Endodermal cell (in vitro differentiated cells): ENCODE results near the gene HYKK. TPM values are rescaled to one million over a fixed set of nuclear protein-coding genes. Genes with fewer than 3 reads are reported as not detected.

Experiments used
- DNase-seq: peaks from one replicate; pipeline ENCODE4 v3.0.0-alpha.2; 2017
- H3K27ac ChIP-seq: 2 replicates; pipeline ENCODE4 v1.5.1; 2013; ENCODE audit warnings: mild to moderate bottlenecking, low read depth, low read length, moderate library complexity
- H3K27me3 ChIP-seq: 2 replicates; pipeline ENCODE4 v1.6.1; 2013; ENCODE audit warnings: mild to moderate bottlenecking, low read length, moderate library complexity; ENCODE audit not compliant: insufficient read depth, control insufficient read depth, poor library complexity, severe bottlenecking
- H3K36me3 ChIP-seq: 2 replicates; pipeline ENCODE4 v1.7.0; 2013; ENCODE audit warnings: mild to moderate bottlenecking, low read length, moderate library complexity; ENCODE audit not compliant: control insufficient read depth, insufficient read depth
- H3K4me1 ChIP-seq: one replicate; pipeline ENCODE4 v1.7.0; 2013; ENCODE audit warnings: low read length; ENCODE audit not compliant: control insufficient read depth, insufficient read depth
- H3K4me3 ChIP-seq: 2 replicates; pipeline ENCODE4 v1.5.1; 2013; ENCODE audit warnings: mild to moderate bottlenecking, low read length, moderate library complexity
- H3K9ac ChIP-seq: 2 replicates; pipeline ENCODE4 v1.6.1; 2013; ENCODE audit warnings: mild to moderate bottlenecking, low read length, moderate library complexity; ENCODE audit not compliant: poor library complexity, severe bottlenecking; ENCODE audit errors: extremely low read depth
- H3K9me3 ChIP-seq: 2 replicates; pipeline ENCODE4 v1.6.1; 2013; ENCODE audit warnings: mild to moderate bottlenecking, low read length, moderate library complexity; ENCODE audit not compliant: control insufficient read depth
- H3K27ac Mint-ChIP-seq: 2 replicates; pipeline ENCODE4 v1.8.0; 2020; ENCODE audit warnings: mixed read lengths
- H3K27me3 Mint-ChIP-seq: 2 replicates; pipeline ENCODE4 v1.8.0; 2021; ENCODE audit warnings: mild to moderate bottlenecking, mixed read lengths; ENCODE audit not compliant: insufficient read depth
- H3K36me3 Mint-ChIP-seq: 2 replicates; pipeline ENCODE4 v1.8.0; 2020; ENCODE audit warnings: low read depth, mixed read lengths
- H3K4me1 Mint-ChIP-seq: 2 replicates; pipeline ENCODE4 v1.8.0; 2020; ENCODE audit warnings: mixed read lengths
- H3K4me3 Mint-ChIP-seq: 2 replicates; pipeline ENCODE4 v1.8.0; 2020; ENCODE audit warnings: mild to moderate bottlenecking, moderate library complexity, mixed read lengths
- H3K9me3 Mint-ChIP-seq: 2 replicates; pipeline ENCODE4 v1.8.0; 2020; ENCODE audit warnings: mild to moderate bottlenecking, mixed read lengths
- CTCF ChIP-seq: fragments of 200-600 bp; sonication (generic); conservative IDR thresholded peaks from 2 replicates; pipeline ENCODE4 v1.5.0; 2021; ENCODE audit warnings: antibody characterized with exemption, mild to moderate bottlenecking
- WGBS, 2 experiments: methylation state at CpG; one replicate each; pipeline versions ENCODE4 v1.1.5 to v1.1.7; 2013; ENCODE audit warnings: missing lambda C conversion rate in 2 of 2, mixed read lengths in 1 of 2; ENCODE audit not compliant: insufficient coverage in 1 of 2, insufficient read length in 1 of 2; 5-methylcytosine and 5-hydroxymethylcytosine counted together
- total RNA-seq, 2 donors: library from RNA; stranded (reverse); fragmentation: NEBNext Ultra II Directional in 1 of 2; extraction: Animal tissue kit (Norgen Biotek cat#: 25700) in 1 of 2; gene quantifications; 2 replicates in 1 of 2; 3 replicates in 1 of 2; pipeline ENCODE4 v1.2.1, GENCODE V29; 2021

HYKK gene
- total RNA-seq, 2 donors from 2014 or later: 3.9 to 4.2 TPM

- H3K27ac Mint-ChIP-seq: peak overlapping the region; percentile 85
Measured at GRCh38 chr15:78481917-78482316, 25.5 kb upstream of the HYKK start.

GRCh38 chr15:78492872-78493271 is 14.5 kb upstream of the HYKK start:
- Mint-ChIP-seq H3K36me3 (peaks cover 73% of the 10 kb centered on the region), H3K27ac (no peak overlapping the region), H3K4me1 (no peaks in the 10 kb centered on the region), H3K27me3 (no peaks in the 10 kb centered on the region), H3K9me3 (no peaks in the 10 kb centered on the region), H3K4me3 (no peak overlapping the region)
- Histone ChIP-seq H3K4me3 (no peak overlapping the region), H3K9ac (no peak overlapping the region), H3K27me3 (no peaks in the 10 kb centered on the region), H3K27ac (no peak overlapping the region), H3K9me3 (no peaks in the 10 kb centered on the region), H3K4me1 (no peaks in the 10 kb centered on the region), H3K36me3 (peaks cover 93% of the 10 kb centered on the region)
- no peak for TF ChIP-seq CTCF
- 100% methylated on average over 1 of the region's 1 CpG for WGBS, 2 experiments
- DNase-seq: no peak

More at GRCh38 chr15:78481917-78482316, 25.5 kb upstream of the HYKK start:
- no peak overlapping the region for H3K9ac ChIP-seq
- no peak overlapping the region for H3K4me3 ChIP-seq
- Mint-ChIP-seq H3K4me1 (no peaks in the 10 kb centered on the region), H3K27me3 (no peaks in the 10 kb centered on the region), H3K9me3 (no peaks in the 10 kb centered on the region), H3K36me3 (peaks cover 71% of the 10 kb centered on the region), H3K4me3 (no peak overlapping the region)
- H3K9me3 ChIP-seq: no peaks in the 10 kb centered on the region
- H3K4me1 ChIP-seq: no peaks in the 10 kb centered on the region
- no peak for TF ChIP-seq CTCF
- no peak for DNase-seq
- H3K27me3 ChIP-seq: no peaks in the 10 kb centered on the region
- H3K27ac ChIP-seq: no peak overlapping the region
- WGBS, 2 experiments: 84 to 85% methylated on average over 4 to 6 of the region's 7 CpGs
- H3K36me3 ChIP-seq: peaks cover 82% of the 10 kb centered on the region

- Mint-ChIP-seq H3K4me3 (no peak overlapping the region), H3K9me3 (peaks cover 25% of the 10 kb centered on the region), H3K27ac (no peak overlapping the region), H3K4me1 (no peaks in the 10 kb centered on the region), H3K36me3 (peaks cover 48% of the 10 kb centered on the region), H3K27me3 (no peaks in the 10 kb centered on the region)
- H3K27me3 ChIP-seq: no peaks in the 10 kb centered on the region
- peaks cover 51% of the 10 kb centered on the region for H3K36me3 ChIP-seq
- H3K27ac ChIP-seq: no peak overlapping the region
- H3K9me3 ChIP-seq: peaks cover 23% of the 10 kb centered on the region
- no peak overlapping the region for H3K4me3 ChIP-seq
- no peak for DNase-seq
- H3K4me1 ChIP-seq: no peaks in the 10 kb centered on the region
- no peak overlapping the region for H3K9ac ChIP-seq
- WGBS, 2 experiments: 97 to 100% methylated on average over 3 to 4 of the region's 4 CpGs
- no peak for TF ChIP-seq CTCF
Measured at GRCh38 chr15:78501857-78502256, 5.5 kb upstream of the HYKK start.
